HepG2 (cell line): Measurements from ENCODE around the gene KCNK7. TPM values are rescaled to one million over a fixed set of nuclear protein-coding genes. Genes with fewer than 3 reads are reported as not detected.

ENCODE experiments used
- CC2D1A ChIP-seq: sonication (generic); formaldehyde crosslinking; IDR thresholded peaks from 2 replicates; pipeline ENCODE4 v1.8.1; 2023; ENCODE audit warnings: mild to moderate bottlenecking, missing genetic modification reagents
- CEBPZ ChIP-seq: IDR thresholded peaks from 2 replicates; pipeline ENCODE4 v1.6.1; 2012; ENCODE audit warnings: low read length, improper control_type of control experiment
- FOXA1 ChIP-seq, 2 experiments: fragments of 450-650 bp in 1 of 2; sonication (generic) in 1 of 2; formaldehyde crosslinking in 1 of 2; IDR thresholded peaks; 2 replicates each; pipeline versions ENCODE4 v1.4.0 to v1.6.1; 2016 to 2020; ENCODE audit warnings: missing genetic modification reagents in 1 of 2
- HOXD1 ChIP-seq: sonication (generic); formaldehyde crosslinking; IDR thresholded peaks from 2 replicates; pipeline ENCODE4 v1.5.0; 2020; ENCODE audit warnings: missing genetic modification reagents
- MEIS2 ChIP-seq: sonication (generic); formaldehyde crosslinking; IDR thresholded peaks from 2 replicates; pipeline ENCODE4 v1.9.0; 2021; ENCODE audit warnings: mild to moderate bottlenecking, missing genetic modification reagents
- MXD4 ChIP-seq: IDR thresholded peaks from 2 replicates; pipeline ENCODE4 v1.6.1; 2016; ENCODE audit warnings: mild to moderate bottlenecking, missing biosample characterization, missing genetic modification reagents
- MYPOP ChIP-seq: sonication (generic); formaldehyde crosslinking; IDR thresholded peaks from 2 replicates; pipeline ENCODE4 v1.8.1; 2023; ENCODE audit warnings: mild to moderate bottlenecking, moderate library complexity, missing genetic modification reagents
- NCOA1 ChIP-seq: sonication (generic); formaldehyde crosslinking; IDR thresholded peaks from 2 replicates; pipeline ENCODE4 v1.9.0; 2021; ENCODE audit warnings: missing genetic modification reagents
- NPAS2 ChIP-seq: sonication (generic); formaldehyde crosslinking; IDR thresholded peaks from 2 replicates; pipeline ENCODE4 v1.8.0; 2022; ENCODE audit warnings: mild to moderate bottlenecking, missing genetic modification reagents, borderline replicate concordance
- NR2F2 ChIP-seq: IDR thresholded peaks from 2 replicates; pipeline ENCODE4 v1.6.1; 2012; ENCODE audit warnings: low read depth, inconsistent platforms, borderline replicate concordance
- PPARG ChIP-seq: conservative IDR thresholded peaks from 2 replicates; pipeline ENCODE4 v1.6.1; 2016; ENCODE audit warnings: missing biosample characterization, missing genetic modification reagents
- REXO4 ChIP-seq: sonication (generic); formaldehyde crosslinking; IDR thresholded peaks from 2 replicates; pipeline ENCODE4 v1.8.0; 2022; ENCODE audit warnings: missing genetic modification reagents, mild to moderate bottlenecking, borderline replicate concordance
- SMAD9 ChIP-seq: sonication (generic); formaldehyde crosslinking; IDR thresholded peaks from 2 replicates; pipeline ENCODE4 v1.5.1; 2020; ENCODE audit warnings: mild to moderate bottlenecking, missing genetic modification reagents
- SMARCE1 ChIP-seq: fragments of 450-650 bp; IDR thresholded peaks from 2 replicates; pipeline ENCODE4 v1.6.1; 2017; ENCODE audit warnings: borderline replicate concordance
- SSRP1 ChIP-seq: IDR thresholded peaks from 2 replicates; pipeline ENCODE4 v1.6.1; 2016; ENCODE audit warnings: control low read depth
- THAP11 ChIP-seq: IDR thresholded peaks from 2 replicates; pipeline ENCODE4 v1.6.1; 2016; ENCODE audit warnings: missing biosample characterization, missing genetic modification reagents
- THAP7 ChIP-seq: sonication (generic); formaldehyde crosslinking; IDR thresholded peaks from 2 replicates; pipeline ENCODE4 v1.8.1; 2023; ENCODE audit warnings: mild to moderate bottlenecking, missing genetic modification reagents
- ZBTB20 ChIP-seq: sonication (generic); formaldehyde crosslinking; IDR thresholded peaks from 2 replicates; pipeline ENCODE4 v1.8.1; 2023; ENCODE audit warnings: missing genetic modification reagents, low read depth, mild to moderate bottlenecking, borderline replicate concordance
- ZMYM4 ChIP-seq: sonication (generic); formaldehyde crosslinking; IDR thresholded peaks from 2 replicates; pipeline ENCODE4 v1.8.1; 2023; ENCODE audit warnings: mild to moderate bottlenecking, missing genetic modification reagents
- ZNF3 ChIP-seq: IDR thresholded peaks from 2 replicates; pipeline ENCODE4 v1.7.0; 2017; ENCODE audit warnings: inconsistent platforms
- ZNF431 ChIP-seq: sonication (generic); formaldehyde crosslinking; IDR thresholded peaks from 2 replicates; pipeline ENCODE4 v1.9.0; 2022; ENCODE audit warnings: missing genetic modification reagents, low read depth, mild to moderate bottlenecking, borderline replicate concordance
- ZNF574 ChIP-seq: sonication (generic); formaldehyde crosslinking; IDR thresholded peaks from 2 replicates; pipeline ENCODE4 v1.4.0; 2020; ENCODE audit warnings: missing genetic modification reagents
- ZNF598 ChIP-seq: sonication (generic); formaldehyde crosslinking; IDR thresholded peaks from 2 replicates; pipeline ENCODE4 v1.5.1; 2020; ENCODE audit warnings: mild to moderate bottlenecking, missing genetic modification reagents, borderline replicate concordance
- ZNF768 ChIP-seq: sonication (generic); formaldehyde crosslinking; IDR thresholded peaks from 2 replicates; pipeline ENCODE4 v1.4.0; 2020; ENCODE audit warnings: missing genetic modification reagents
- polyA plus RNA-seq, 8 experiments: library from polyadenylated mRNA; depleted of rRNA in 3 of 8; stranded (reverse) in 7 of 8; unstranded in 1 of 8; fragments of >200 nt; fragmentation: Illumina TruSeq in 4 of 8; extraction: Trizol in 4 of 8; gene quantifications; 2 replicates each; pipeline versions ENCODE4 v1.2.1 to v1.2.3, GENCODE V29; 2011 to 2016; ENCODE audit warnings: low read depth in 4 of 8, missing spikeins in 1 of 8, mixed read lengths in 1 of 8; ENCODE audit not compliant: insufficient read depth in 1 of 8
- total RNA-seq, 5 experiments: library from RNA; depleted of rRNA; stranded (reverse); fragments of >200 nt; fragmentation: Illumina TruSeq; extraction: Trizol; gene quantifications; 2 replicates each; pipeline ENCODE4 v1.2.3, GENCODE V29; 2016; ENCODE audit warnings: low read depth in 1 of 5

The KCNK7 gene
- total and polyA plus RNA-seq, 2 of the 13 experiments (the other 11 are each of a cell fraction or from before 2014, with no cell fraction given), result 0.11 TPM; not detected in 1

GRCh38 chr11:65615229-65615949 lies 19.8 kb upstream of the KCNK7 start, which contains the start of gene PCNX3 (continued):
- no peak for TF ChIP-seq SMAD9
- TF ChIP-seq MXD4 (CRISPR knock-in tag), result peak; percentile 22; the same call in 1 of the 2 replicates
- no peak for TF ChIP-seq CC2D1A (CRISPR knock-in tag)
- TF ChIP-seq HOXD1, result no peak
- peak; percentile 89 for TF ChIP-seq ZNF574 (CRISPR knock-in tag)
- TF ChIP-seq THAP7 (CRISPR knock-in tag), result no peak
- TF ChIP-seq MYPOP (CRISPR knock-in tag), result peak; percentile 18; the same call in 1 of the 2 replicates
- TF ChIP-seq NCOA1 (CRISPR knock-in tag), result no peak
- TF ChIP-seq ZBTB20 (CRISPR knock-in tag), result peak; percentile 63
- TF ChIP-seq ZMYM4 (CRISPR knock-in tag), result no peak
- 0 out of 2 replicates have a peak, but pooled peaks have one; percentile 15 for TF ChIP-seq ZNF598 (CRISPR knock-in tag)
- TF ChIP-seq FOXA1 (IDR thresholded peaks at IDR 0.05), result no peak
- no peak for TF ChIP-seq FOXA1 (CRISPR knock-in tag; IDR thresholded peaks at IDR 0.05)
- 0 out of 2 replicates have a peak, but pooled peaks have one; percentile 22 for TF ChIP-seq MEIS2
- TF ChIP-seq SMARCE1, result no peak
- no peak for TF ChIP-seq ZNF431 (CRISPR knock-in tag)
- TF ChIP-seq NPAS2 (CRISPR knock-in tag), result no peak
- TF ChIP-seq ZNF3 (CRISPR knock-in tag), result no peak
- TF ChIP-seq PPARG (CRISPR knock-in tag), result no peak
- no peak for TF ChIP-seq SSRP1 (CRISPR knock-in tag)
- no peak for TF ChIP-seq REXO4 (CRISPR knock-in tag)
- TF ChIP-seq THAP11 (CRISPR knock-in tag), result peak; percentile 96
- TF ChIP-seq CEBPZ, result no peak
- peak; percentile 19; the same call in 1 of the 2 replicates for TF ChIP-seq NR2F2
- TF ChIP-seq ZNF768 (CRISPR knock-in tag), result no peak
